Tibial artery (tissue), 4 donors: ENCODE results near the gene G0S2.

Experiments used
- DNase-seq, 2 donors: peaks; one replicate each; pipeline ENCODE4 v3.0.0-alpha.2; 2019
- H3K27ac ChIP-seq, 2 donors: fragments of 200-600 bp; sonication (generic) in 1 of 2; 1 replicate in 1 of 2; 2 replicates in 1 of 2; pipeline ENCODE4 v1.5.1; 2018 to 2019; ENCODE audit warnings: mild to moderate bottlenecking in 1 of 2
- H3K27me3 ChIP-seq, 2 donors: fragments of 200-600 bp; sonication (generic) in 1 of 2; one replicate each; pipeline versions ENCODE4 v1.5.1 to v1.6.0; 2016 to 2019
- H3K36me3 ChIP-seq, 3 donors: fragments of 200-600 bp; sonication (generic) in 2 of 3; one replicate each; pipeline ENCODE4 v1.5.1; 2016 to 2019; ENCODE audit warnings: mild to moderate bottlenecking in 2 of 3
- H3K4me1 ChIP-seq, 4 donors: fragments of 200-600 bp; sonication (generic) in 2 of 4; 1 replicate in 3 of 4; 2 replicates in 1 of 4; pipeline ENCODE4 v1.5.1; 2016 to 2019
- H3K4me3 ChIP-seq, 2 donors: fragments of 200-600 bp; sonication (generic) in 1 of 2; 1 replicate in 1 of 2; 2 replicates in 1 of 2; pipeline ENCODE4 v1.5.1; 2018 to 2019; ENCODE audit warnings: mild to moderate bottlenecking in 2 of 2
- H3K9me3 ChIP-seq, 3 donors: fragments of 200-600 bp; sonication (generic) in 1 of 3; one replicate each; pipeline ENCODE4 v1.5.1; 2016 to 2019
- CTCF ChIP-seq, 2 experiments: fragments of 200-600 bp in 1 of 2; fragments of 450-650 bp in 1 of 2; IDR thresholded peaks; one replicate each; pipeline ENCODE4 v1.5.1; 2017 to 2019; ENCODE audit warnings: antibody characterized with exemption in 2 of 2, mild to moderate bottlenecking in 1 of 2, moderate library complexity in 1 of 2
- intact Hi-C: fragments of 100-400 bp; cut with DNase I; formaldehyde crosslinking; loops from one replicate; pipeline ENCODE4 v1.15.0; 2023; ENCODE audit warnings: low total_unique reads

G0S2 gene

DNA sequence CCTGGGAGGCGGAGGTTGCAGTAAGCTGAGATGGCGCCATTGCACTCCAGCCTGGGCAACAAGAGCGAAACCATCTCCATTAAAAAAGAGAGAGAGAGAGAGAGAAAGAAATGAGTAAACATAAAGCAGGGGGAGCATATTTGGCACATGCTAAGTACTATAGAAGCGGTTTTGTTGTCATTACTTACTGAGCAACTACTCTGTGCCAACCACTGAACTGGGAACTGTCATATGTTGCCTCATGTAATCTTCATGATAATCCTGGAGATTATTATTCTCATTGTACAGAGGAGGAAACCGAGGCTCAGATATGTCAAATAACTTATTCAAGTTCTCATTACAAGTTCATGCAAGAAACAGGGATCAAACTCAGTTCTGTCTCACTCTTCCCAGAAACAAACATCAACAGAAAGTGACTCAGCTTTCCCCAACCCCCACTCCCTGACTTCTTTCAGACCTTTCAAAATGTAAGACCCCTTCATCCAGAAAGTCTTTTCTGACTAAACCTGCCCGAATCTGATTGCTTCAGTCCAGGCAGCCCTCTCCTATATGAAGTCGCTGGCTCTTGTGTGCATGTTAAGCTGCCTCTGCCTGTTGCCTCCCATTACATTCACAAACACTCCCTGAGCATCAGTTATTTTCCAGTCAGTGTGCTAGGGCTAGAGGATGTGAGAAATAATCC lies 46.5 kb upstream of the G0S2 start:
- TF ChIP-seq CTCF (IDR thresholded peaks at IDR 0.05), result no peak
- no peaks in the 10 kb centered on the region for H3K36me3 ChIP-seq
- intact Hi-C loops, result no loop called here
- no peaks in the 10 kb centered on the region for H3K9me3 ChIP-seq
- H3K4me1 ChIP-seq, result peaks cover 0 to 12% (median 5%) of the 10 kb centered on the region in 4 donors
- peaks cover 0 to 7% of the 10 kb centered on the region in 2 donors for H3K27me3 ChIP-seq
- H3K27ac ChIP-seq, result no peak overlapping the region
- DNase-seq, result no peak
- H3K4me3 ChIP-seq, result no peak overlapping the region

- intact Hi-C loops, result no loop called here
- DNase-seq, result no peak
- peaks cover 0 to 12% (median 5%) of the 10 kb centered on the region in 4 donors for H3K4me1 ChIP-seq
- no peak for TF ChIP-seq CTCF (IDR thresholded peaks at IDR 0.05)
- no peak overlapping the region for H3K4me3 ChIP-seq
- no peak overlapping the region for H3K27ac ChIP-seq
- peaks cover 0 to 7% of the 10 kb centered on the region in 2 donors for H3K27me3 ChIP-seq
- no peaks in the 10 kb centered on the region for H3K36me3 ChIP-seq
- H3K9me3 ChIP-seq, result no peaks in the 10 kb centered on the region
These were observed 45.4 kb upstream of the G0S2 start for GRCh38 chr1:209629621-209630382.

DNA sequence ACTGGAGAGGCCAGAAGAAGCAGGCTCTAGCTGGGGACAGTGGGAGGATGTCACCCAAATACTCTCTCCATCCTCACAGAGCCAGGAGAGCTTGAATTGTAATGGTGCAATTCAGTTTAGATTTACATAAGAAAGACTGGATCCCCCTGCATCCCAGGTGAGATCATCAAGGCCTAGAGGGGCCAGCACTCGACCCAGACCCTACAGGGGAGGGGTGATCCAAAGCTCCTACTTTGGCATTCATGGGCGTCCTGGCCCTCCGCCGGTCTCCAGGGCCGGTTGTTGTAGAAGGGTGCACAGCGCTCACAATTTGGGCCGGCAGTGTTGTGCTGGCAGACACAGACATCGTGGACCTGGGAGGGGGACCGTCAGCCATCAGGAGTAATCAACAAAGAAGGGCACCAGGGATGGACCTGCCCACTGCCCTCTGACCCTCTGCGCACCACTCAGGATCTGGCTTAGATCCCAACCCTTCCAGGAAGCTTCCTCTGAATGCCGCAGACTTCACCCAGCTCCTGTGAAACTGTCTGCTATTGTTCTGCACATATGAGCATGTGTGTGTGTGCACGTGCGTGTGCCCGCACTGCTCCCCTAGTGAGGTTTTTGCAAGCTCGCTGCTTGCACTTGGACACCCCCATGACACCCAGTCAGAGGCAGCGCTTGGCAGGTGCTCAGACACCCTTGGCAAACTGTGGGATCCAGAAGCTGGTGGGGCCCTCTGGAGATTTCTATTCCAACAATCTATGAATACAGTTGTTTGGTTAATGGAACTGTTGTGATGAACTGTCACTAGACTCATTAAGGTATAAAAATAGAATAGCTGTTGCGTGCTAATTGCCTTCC lies 44.6 kb upstream of the G0S2 start:
- intact Hi-C loops, result no loop called here

DNA sequence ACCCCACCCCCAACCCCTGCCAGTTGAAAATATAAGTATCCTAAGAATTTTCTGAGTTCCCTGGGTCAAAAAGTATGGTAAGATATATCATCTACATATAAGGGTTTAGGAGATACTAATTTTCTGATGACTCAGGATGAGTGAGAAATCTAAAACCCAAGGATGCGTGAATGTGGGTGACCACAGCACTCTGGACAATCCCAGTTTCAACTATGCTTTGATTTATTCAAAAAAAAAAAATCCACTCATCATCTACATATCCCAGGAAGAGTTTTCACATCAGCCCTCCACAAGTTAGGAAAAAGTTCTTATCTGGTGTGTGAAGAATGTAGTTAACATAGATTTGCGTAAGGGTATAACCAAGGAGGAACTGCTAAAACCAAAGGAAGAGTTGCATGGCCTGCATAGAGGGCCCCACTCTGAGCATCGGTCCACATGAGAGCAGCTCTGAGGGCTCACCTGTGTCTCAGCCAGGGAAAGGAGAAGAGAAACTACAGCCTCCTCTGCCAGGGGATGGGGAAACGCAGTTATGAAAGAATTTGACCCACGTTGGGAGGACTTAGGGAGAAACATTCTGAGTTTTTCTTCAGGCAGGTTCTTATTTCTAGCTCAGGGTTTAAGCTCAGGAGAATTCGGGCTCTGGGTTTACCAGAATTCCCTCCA lies 41.7 kb upstream of the G0S2 start:
- no peaks in the 10 kb centered on the region for H3K4me1 ChIP-seq
- H3K36me3 ChIP-seq, result no peaks in the 10 kb centered on the region
- H3K9me3 ChIP-seq, result no peaks in the 10 kb centered on the region
- DNase-seq, result no peak
- no peak overlapping the region for H3K27ac ChIP-seq
- TF ChIP-seq CTCF (IDR thresholded peaks at IDR 0.05), result no peak
- no peak overlapping the region for H3K4me3 ChIP-seq
- H3K27me3 ChIP-seq, result no peaks in the 10 kb centered on the region
- intact Hi-C loops, result no loop called here

More for the DNA sequence above, 44.6 kb upstream of the G0S2 start:
- Histone ChIP-seq H3K27me3 (peaks cover 0 to 7% of the 10 kb centered on the region in 2 donors), H3K36me3 (no peaks in the 10 kb centered on the region), H3K4me3 (no peak overlapping the region), H3K27ac (no peak overlapping the region), H3K9me3 (no peaks in the 10 kb centered on the region), H3K4me1 (peaks cover 0 to 12% (median 3%) of the 10 kb centered on the region in 4 donors)
- no peak for TF ChIP-seq CTCF (IDR thresholded peaks at IDR 0.05)
- DNase-seq, result no peak

GRCh38 chr1:209634005-209634737 lies 41.0 kb upstream of the G0S2 start:
- no peak for TF ChIP-seq CTCF (IDR thresholded peaks at IDR 0.05)
- H3K9me3 ChIP-seq, result no peaks in the 10 kb centered on the region
- no peaks in the 10 kb centered on the region for H3K4me1 ChIP-seq
- no peak overlapping the region for H3K4me3 ChIP-seq
- H3K36me3 ChIP-seq, result no peaks in the 10 kb centered on the region
- H3K27me3 ChIP-seq, result no peaks in the 10 kb centered on the region
- no peak for DNase-seq
- no peak overlapping the region for H3K27ac ChIP-seq
- intact Hi-C loops, result no loop called here
